ENCODE results near the gene MTERF1.
A peak's percentile ranks its signal among the peaks of the same experiment; 100 is the strongest.
"Not testable (repeated sequence)": the region's sequence is repeated elsewhere in the genome, so short reads cannot be mapped to it uniquely, and the experiment has no call there.

MTERF1 gene

GRCh38 chr7:91880413-91881241, at the start of gene MTERF1:
TSS of gene MTERF1 (minus strand) at chr7:91880702. CDS start at chr7:91880083, 619 bp downstream.
- FAIRE-seq: peak; percentile 70

- no peak for FAIRE-seq
Observed at GRCh38 chr7:91929463-91929862, 49.0 kb upstream of the MTERF1 start.

GRCh38 chr7:91927912-91928311, 47.4 kb upstream of the MTERF1 start:
- no peak for FAIRE-seq

- no peak for FAIRE-seq
Observed at GRCh38 chr7:91922857-91923256, 42.4 kb upstream of the MTERF1 start.

- FAIRE-seq: no peak
Observed at GRCh38 chr7:91918356-91918755, 37.9 kb upstream of the MTERF1 start.

- FAIRE-seq: no peak
Observed at GRCh38 chr7:91916051-91916440, 35.5 kb upstream of the MTERF1 start.

- FAIRE-seq: no peak
Observed at GRCh38 chr7:91915401-91916050, 35.0 kb upstream of the MTERF1 start.

- FAIRE-seq: no peak
Observed at GRCh38 chr7:91913612-91914011, 33.1 kb upstream of the MTERF1 start.

- no peak for FAIRE-seq
Observed at GRCh38 chr7:91912494-91912893, 32.0 kb upstream of the MTERF1 start.

GRCh38 chr7:91911121-91911520, 30.6 kb upstream of the MTERF1 start:
- no peak for FAIRE-seq

- FAIRE-seq: no peak
Observed at GRCh38 chr7:91910171-91910570, 29.7 kb upstream of the MTERF1 start.

GRCh38 chr7:91899563-91899962, 19.1 kb upstream of the MTERF1 start:
- FAIRE-seq: no peak

GRCh38 chr7:91898240-91898992, 17.9 kb upstream of the MTERF1 start:
- no peak for FAIRE-seq

- no peak for FAIRE-seq
Observed at GRCh38 chr7:91894781-91895480, 14.4 kb upstream of the MTERF1 start.

GRCh38 chr7:91893699-91894098, 13.2 kb upstream of the MTERF1 start:
- FAIRE-seq: not testable (repeated sequence)

GRCh38 chr7:91892821-91893340, 12.4 kb upstream of the MTERF1 start:
- no peak for FAIRE-seq

- FAIRE-seq: no peak
Observed at GRCh38 chr7:91892099-91892705, 11.7 kb upstream of the MTERF1 start.

GRCh38 chr7:91888271-91889175, 8.0 kb upstream of the MTERF1 start:
- not testable (repeated sequence) for FAIRE-seq

GRCh38 chr7:91887336-91888213, 7.1 kb upstream of the MTERF1 start:
- FAIRE-seq: not testable (repeated sequence)

Measured in TTC549 (cell line).